Tibial nerve (tissue), 4 donors: Measurements from ENCODE around the gene ETV3L. TPM values are rescaled to one million over a fixed set of nuclear protein-coding genes. Genes with fewer than 3 reads are reported as not detected.

ENCODE experiments used
- DNase-seq, 2 donors: peaks; one replicate each; pipeline ENCODE4 v3.0.0-alpha.2; 2019; ENCODE audit warnings: low spot score in 2 of 2
- H3K27ac ChIP-seq, 4 donors: fragments of 200-600 bp; sonication (generic) in 3 of 4; one replicate each; pipeline ENCODE4 v1.5.1; 2017 to 2019; ENCODE audit warnings: mild to moderate bottlenecking in 1 of 4
- H3K27me3 ChIP-seq, 2 donors: fragments of 200-600 bp; sonication (generic) in 1 of 2; one replicate each; pipeline versions ENCODE4 v1.5.1 to v1.6.0; 2017 to 2019
- H3K36me3 ChIP-seq, 3 donors: fragments of 200-600 bp; sonication (generic); one replicate each; pipeline ENCODE4 v1.5.1; 2018 to 2019
- H3K4me1 ChIP-seq, 4 donors: fragments of 200-600 bp; sonication (generic) in 3 of 4; one replicate each; pipeline ENCODE4 v1.5.1; 2017 to 2019
- H3K4me3 ChIP-seq, 4 donors: fragments of 200-600 bp; sonication (generic) in 3 of 4; one replicate each; pipeline ENCODE4 v1.5.1; 2017 to 2019; ENCODE audit warnings: mild to moderate bottlenecking in 1 of 4, moderate library complexity in 1 of 4
- H3K9me3 ChIP-seq, 4 donors: fragments of 200-600 bp; sonication (generic) in 3 of 4; one replicate each; pipeline ENCODE4 v1.5.1; 2017 to 2019
- EP300 ChIP-seq, 2 donors: sonication (generic); formaldehyde crosslinking; IDR thresholded peaks; one replicate each; pipeline ENCODE4 v1.6.1; 2017; ENCODE audit warnings: antibody characterized with exemption in 2 of 2, mild to moderate bottlenecking in 1 of 2
- POLR2A ChIP-seq, 2 donors: fragments of 450-650 bp; IDR thresholded peaks; one replicate each; pipeline ENCODE4 v1.6.1; 2017; ENCODE audit warnings: antibody characterized with exemption in 2 of 2, mild to moderate bottlenecking in 2 of 2, moderate library complexity in 2 of 2
- WGBS, 2 donors: methylation state at CpG; one replicate each; pipeline ENCODE4 v1.1.5; 2018; 5-methylcytosine and 5-hydroxymethylcytosine counted together
- total RNA-seq, 4 donors: library from RNA; depleted of rRNA; stranded (reverse); fragments of >200 nt; gene quantifications; one replicate each; pipeline ENCODE4 v1.1.0, GENCODE V29; 2016
- TF ChIP-seq, protein P1 (sequence below), 5 experiments: fragments of 200-600 bp in 3 of 5; fragments of 450-650 bp in 2 of 5; sonication (generic) in 3 of 5; IDR thresholded peaks; one replicate each; pipeline ENCODE4 v1.5.1; 2016 to 2019; ENCODE audit warnings: antibody characterized with exemption in 5 of 5, mild to moderate bottlenecking in 3 of 5, moderate library complexity in 2 of 5

Gene ETV3L
- total RNA-seq, 4 donors from 2014 or later: not detected

DNA sequence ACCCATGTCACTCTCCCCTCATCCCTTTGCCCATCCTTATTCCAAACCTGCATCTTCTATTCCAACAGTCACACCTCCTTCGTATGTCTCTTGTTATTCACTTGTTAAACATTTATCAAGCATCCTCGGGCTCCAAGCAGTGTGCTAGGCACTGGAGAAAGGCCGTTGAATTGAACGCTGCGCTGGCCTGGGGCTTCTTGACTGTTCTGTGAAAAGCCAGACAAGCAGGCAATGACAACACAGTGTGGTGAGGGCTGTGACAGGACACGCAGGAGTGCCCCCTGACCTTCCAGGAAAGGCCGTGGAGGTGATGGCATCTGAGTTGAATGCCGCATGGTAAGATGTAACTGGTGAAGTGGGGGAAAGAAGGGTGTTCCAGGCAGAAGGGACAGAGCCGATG is 19.4 kb upstream of the ETV3L start:
- TF ChIP-seq EP300 (IDR thresholded peaks at IDR 0.05) (no peak), POLR2A (IDR thresholded peaks at IDR 0.05) (no peak)
- TF ChIP-seq, protein P1, sequence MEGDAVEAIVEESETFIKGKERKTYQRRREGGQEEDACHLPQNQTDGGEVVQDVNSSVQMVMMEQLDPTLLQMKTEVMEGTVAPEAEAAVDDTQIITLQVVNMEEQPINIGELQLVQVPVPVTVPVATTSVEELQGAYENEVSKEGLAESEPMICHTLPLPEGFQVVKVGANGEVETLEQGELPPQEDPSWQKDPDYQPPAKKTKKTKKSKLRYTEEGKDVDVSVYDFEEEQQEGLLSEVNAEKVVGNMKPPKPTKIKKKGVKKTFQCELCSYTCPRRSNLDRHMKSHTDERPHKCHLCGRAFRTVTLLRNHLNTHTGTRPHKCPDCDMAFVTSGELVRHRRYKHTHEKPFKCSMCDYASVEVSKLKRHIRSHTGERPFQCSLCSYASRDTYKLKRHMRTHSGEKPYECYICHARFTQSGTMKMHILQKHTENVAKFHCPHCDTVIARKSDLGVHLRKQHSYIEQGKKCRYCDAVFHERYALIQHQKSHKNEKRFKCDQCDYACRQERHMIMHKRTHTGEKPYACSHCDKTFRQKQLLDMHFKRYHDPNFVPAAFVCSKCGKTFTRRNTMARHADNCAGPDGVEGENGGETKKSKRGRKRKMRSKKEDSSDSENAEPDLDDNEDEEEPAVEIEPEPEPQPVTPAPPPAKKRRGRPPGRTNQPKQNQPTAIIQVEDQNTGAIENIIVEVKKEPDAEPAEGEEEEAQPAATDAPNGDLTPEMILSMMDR (IDR thresholded peaks at IDR 0.05): no peak
- no peak overlapping the region for H3K27ac ChIP-seq
- H3K4me1 ChIP-seq: no peaks in the 10 kb centered on the region
- no peak overlapping the region for H3K4me3 ChIP-seq
- no peaks in the 10 kb centered on the region for H3K27me3 ChIP-seq
- WGBS, 2 donors: 84 to 86% methylated on average over 9 of the region's 9 CpGs
- no peak for DNase-seq
- peaks cover 0 to 17% (median 0%) of the 10 kb centered on the region in 3 donors for H3K36me3 ChIP-seq
- no peaks in the 10 kb centered on the region for H3K9me3 ChIP-seq

DNA sequence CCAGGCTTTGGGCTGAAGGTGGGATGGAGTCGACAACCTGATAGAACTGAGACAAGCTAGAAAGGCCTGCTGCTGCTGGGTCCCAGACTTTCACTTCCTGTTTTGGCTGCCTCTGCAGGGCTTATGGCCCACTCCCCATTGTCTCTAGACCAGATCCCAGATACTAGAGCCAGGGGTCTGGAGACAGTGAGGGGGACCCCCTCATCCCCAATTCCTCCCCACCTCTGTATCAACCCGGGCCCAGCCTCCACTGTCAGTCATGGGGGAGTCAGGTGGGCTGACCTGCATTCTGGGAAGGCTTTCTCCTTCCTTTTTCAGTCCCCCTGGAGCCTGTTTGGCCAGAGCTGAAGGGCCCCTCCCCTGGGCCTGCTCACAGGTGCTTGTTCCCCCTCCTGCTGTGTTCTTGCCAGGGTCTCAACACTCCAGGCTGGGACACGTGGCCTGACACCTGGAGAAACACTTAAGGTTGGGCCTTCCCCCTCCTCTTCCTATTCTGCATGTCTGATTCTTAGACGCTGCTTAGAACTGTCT is 18.0 kb upstream of the ETV3L start:
- DNase-seq: no peak
- H3K36me3 ChIP-seq: peaks cover 0 to 7% (median 0%) of the 10 kb centered on the region in 3 donors
- no peak overlapping the region for H3K27ac ChIP-seq
- WGBS, 2 donors: 57 to 66% methylated on average over 3 to 4 of the region's 4 CpGs
- no peak overlapping the region for H3K4me3 ChIP-seq
- H3K4me1 ChIP-seq: no peaks in the 10 kb centered on the region
- H3K27me3 ChIP-seq: peaks cover 0 to 6% of the 10 kb centered on the region in 2 donors
- no peaks in the 10 kb centered on the region for H3K9me3 ChIP-seq
- TF ChIP-seq EP300 (IDR thresholded peaks at IDR 0.05) (no peak), POLR2A (IDR thresholded peaks at IDR 0.05) (no peak)
- TF ChIP-seq, protein P1 (IDR thresholded peaks at IDR 0.05): no peak

DNA sequence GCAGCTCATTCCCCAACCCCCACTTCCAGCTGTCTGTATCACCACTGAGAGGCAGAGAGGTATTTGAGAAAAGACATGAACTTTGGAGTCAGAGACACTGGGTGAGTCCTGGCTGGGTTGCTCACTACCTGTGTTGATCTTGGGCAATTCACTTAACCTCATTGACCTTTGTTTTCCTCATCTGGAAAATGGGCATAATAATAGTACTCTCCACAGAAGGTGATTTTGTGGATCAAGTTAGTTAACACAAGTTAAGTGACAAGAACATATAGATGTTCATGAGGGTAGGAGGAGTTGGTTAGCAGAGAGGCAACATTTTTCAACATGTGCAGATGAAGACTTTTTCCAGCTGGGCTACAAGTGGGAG is 17.1 kb upstream of the ETV3L start:
- no peaks in the 10 kb centered on the region for H3K4me1 ChIP-seq
- no peak for DNase-seq
- no peak overlapping the region for H3K4me3 ChIP-seq
- H3K9me3 ChIP-seq: no peaks in the 10 kb centered on the region
- H3K36me3 ChIP-seq: no peaks in the 10 kb centered on the region
- TF ChIP-seq, protein P1 (IDR thresholded peaks at IDR 0.05): no peak
- TF ChIP-seq POLR2A (IDR thresholded peaks at IDR 0.05): no peak
- no peak for TF ChIP-seq EP300 (IDR thresholded peaks at IDR 0.05)
- H3K27ac ChIP-seq: no peak overlapping the region
- peaks cover 0 to 11% of the 10 kb centered on the region in 2 donors for H3K27me3 ChIP-seq

DNA sequence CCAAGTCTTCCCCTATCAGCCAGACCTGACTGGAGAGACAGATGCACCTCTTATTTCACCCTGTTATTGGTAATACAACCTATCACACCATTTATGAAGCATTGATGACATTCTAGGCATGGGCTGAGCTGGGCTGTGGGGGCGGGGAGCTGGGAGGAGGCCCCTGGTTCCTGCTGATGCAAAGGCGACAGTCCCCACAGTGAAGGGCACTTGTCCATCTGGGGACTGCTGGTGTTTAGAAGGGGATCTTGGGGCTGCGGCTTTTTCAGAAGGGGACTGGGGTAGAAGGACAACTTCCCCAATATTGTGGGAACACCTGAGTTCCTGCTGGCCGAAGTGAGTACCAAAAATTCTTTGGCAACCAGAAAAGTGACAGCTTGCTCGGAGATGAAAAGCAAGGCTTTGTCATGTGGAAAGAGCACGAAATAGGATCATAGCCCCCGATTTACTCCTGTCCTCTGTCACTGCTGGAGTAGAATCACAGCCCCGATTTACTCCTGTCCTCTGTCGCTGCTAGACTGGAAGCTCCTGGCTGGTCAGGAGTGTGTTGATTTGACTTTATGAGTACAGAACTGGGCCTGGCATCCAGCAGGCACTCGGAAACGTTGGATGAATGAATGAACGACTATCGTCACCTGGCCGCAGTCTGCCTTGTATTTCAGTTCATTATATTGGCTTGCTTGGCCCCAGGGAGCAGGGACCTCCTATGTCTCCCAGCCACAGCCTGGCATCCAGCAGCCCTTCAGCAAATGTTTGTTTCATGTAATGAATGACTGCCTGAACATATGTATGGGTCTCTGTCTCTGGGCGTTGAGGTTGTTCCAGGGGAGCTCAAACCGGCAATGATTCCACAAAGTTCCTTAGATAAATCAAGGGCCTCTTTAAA is 16.5 kb upstream of the ETV3L start:
- Histone ChIP-seq H3K4me3 (no peak overlapping the region), H3K27me3 (peaks cover 0 to 12% of the 10 kb centered on the region in 2 donors), H3K27ac (no peak overlapping the region), H3K36me3 (no peaks in the 10 kb centered on the region), H3K4me1 (no peaks in the 10 kb centered on the region), H3K9me3 (no peaks in the 10 kb centered on the region)
- no peak for DNase-seq
- WGBS, 2 donors: 67 to 69% methylated on average over 16 of the region's 16 CpGs
- no peak for TF ChIP-seq EP300 (IDR thresholded peaks at IDR 0.05)
- TF ChIP-seq, protein P1 (IDR thresholded peaks at IDR 0.05): no peak
- TF ChIP-seq POLR2A (IDR thresholded peaks at IDR 0.05): no peak

DNA sequence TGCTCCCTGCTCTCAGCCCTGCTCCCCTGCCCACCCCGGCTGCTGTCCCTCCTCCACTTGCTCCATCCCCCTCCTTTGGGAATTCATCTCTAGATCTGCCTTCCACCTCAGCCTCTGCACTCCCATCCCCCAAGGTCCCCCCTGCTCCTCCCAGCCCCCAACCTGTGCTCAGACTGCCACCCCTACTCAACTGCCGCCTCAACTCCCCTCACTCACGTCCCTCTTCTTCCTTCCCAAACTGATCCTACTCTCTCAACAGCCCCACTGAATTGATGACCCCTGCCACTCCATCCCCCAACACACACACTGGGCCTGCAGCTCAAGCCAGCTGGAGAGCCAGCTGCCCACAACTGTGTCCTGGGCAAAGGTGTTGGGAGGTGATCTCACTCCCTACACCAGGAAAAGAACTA is 15.8 kb upstream of the ETV3L start:
- no peak for TF ChIP-seq POLR2A (IDR thresholded peaks at IDR 0.05)
- TF ChIP-seq, protein P1 (IDR thresholded peaks at IDR 0.05): no peak
- H3K4me1 ChIP-seq: no peaks in the 10 kb centered on the region
- no peaks in the 10 kb centered on the region for H3K9me3 ChIP-seq
- H3K27ac ChIP-seq: no peak overlapping the region
- 77 to 84% methylated on average over 3 of the region's 3 CpGs for WGBS, 2 donors
- peaks cover 0 to 17% of the 10 kb centered on the region in 2 donors for H3K27me3 ChIP-seq
- no peak overlapping the region for H3K4me3 ChIP-seq
- DNase-seq: no peak
- no peaks in the 10 kb centered on the region for H3K36me3 ChIP-seq
